ENCODE data around the gene CALD1.

DNA sequence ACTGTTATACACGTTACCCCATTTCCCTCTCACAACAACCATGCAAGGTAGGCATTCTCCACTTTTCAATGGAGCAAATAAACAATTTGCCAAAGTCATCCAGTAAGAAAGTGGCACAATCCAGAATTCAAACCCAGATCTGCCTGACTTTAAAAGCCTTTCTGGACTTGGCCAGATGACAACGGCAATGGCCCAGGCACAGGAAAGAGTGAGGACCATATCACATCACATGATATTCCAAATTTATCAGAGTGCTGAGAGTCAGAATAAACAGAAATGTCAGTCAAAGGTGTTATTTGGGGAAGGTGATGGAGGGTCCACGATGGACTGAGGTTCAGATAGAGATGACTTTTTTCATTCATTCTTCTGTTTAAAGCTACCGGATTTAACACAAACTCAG lies 48.0 kb downstream of the CALD1 start:
- TF ChIP-seq POLR2AphosphoS5 (IDR thresholded peaks at IDR 0.05; ENCODE audit: low read depth, low read length): no peak
- TF ChIP-seq POLR2A (IDR thresholded peaks at IDR 0.05; ENCODE audit: low read depth, low read length): no peak
